ENCODE results near the gene S100A7A.
"Not testable (repeated sequence)": the region's sequence is repeated elsewhere in the genome, so short reads cannot be mapped to it uniquely, and the experiment has no call there.

Gene S100A7A

GRCh38 chr1:153395776-153396175 is 20.5 kb upstream of the S100A7A start:
- no peak for DNase-seq

- no peak for DNase-seq
These were observed 19.9 kb upstream of the S100A7A start for GRCh38 chr1:153396461-153396860.

GRCh38 chr1:153397051-153397923 is 19.0 kb upstream of the S100A7A start:
- DNase-seq: no peak

- no peak for DNase-seq
These were observed 18.2 kb upstream of the S100A7A start for GRCh38 chr1:153397924-153398651.

GRCh38 chr1:153399401-153400055 is 16.8 kb upstream of the S100A7A start:
- DNase-seq: no peak

GRCh38 chr1:153400244-153400643 is 16.1 kb upstream of the S100A7A start:
- peak; percentile 0 for DNase-seq

- no peak for DNase-seq
These were observed 14.9 kb upstream of the S100A7A start for GRCh38 chr1:153401461-153401860.

- no peak for DNase-seq
These were observed 14.1 kb upstream of the S100A7A start for GRCh38 chr1:153402226-153402625.

GRCh38 chr1:153403421-153404085 is 12.8 kb upstream of the S100A7A start:
- DNase-seq: no peak

GRCh38 chr1:153404086-153404635 is 12.2 kb upstream of the S100A7A start:
- no peak for DNase-seq

GRCh38 chr1:153404768-153405167 is 11.6 kb upstream of the S100A7A start:
- no peak for DNase-seq

- not testable (repeated sequence) for DNase-seq
These were observed 10.3 kb upstream of the S100A7A start for GRCh38 chr1:153405825-153406599.

GRCh38 chr1:153407274-153407673 is 9.0 kb upstream of the S100A7A start:
- DNase-seq: not testable (repeated sequence)

GRCh38 chr1:153413961-153414360 is 2.4 kb upstream of the S100A7A start:
- not testable (repeated sequence) for DNase-seq

- no peak for DNase-seq
These were observed 992 bp downstream of the S100A7A start for GRCh38 chr1:153417136-153417888.

- DNase-seq: not testable (repeated sequence)
These were observed 2.6 kb downstream of the S100A7A start for GRCh38 chr1:153418758-153419435.

- not testable (repeated sequence) for DNase-seq
These were observed 3.1 kb downstream of the S100A7A start for GRCh38 chr1:153419436-153419793.

GRCh38 chr1:153420306-153420705 is 4.0 kb downstream of the S100A7A start:
- no peak for DNase-seq

- DNase-seq: no peak
These were observed 6.2 kb downstream of the S100A7A start for GRCh38 chr1:153422450-153423068.

GRCh38 chr1:153426809-153427208 is 10.5 kb downstream of the S100A7A start:
- no peak for DNase-seq
